ENCODE measurements around the gene CCZ1B.
"Not testable (repeated sequence)": the region's sequence is repeated elsewhere in the genome, so short reads cannot be mapped to it uniquely, and the experiment has no call there.

DNA sequence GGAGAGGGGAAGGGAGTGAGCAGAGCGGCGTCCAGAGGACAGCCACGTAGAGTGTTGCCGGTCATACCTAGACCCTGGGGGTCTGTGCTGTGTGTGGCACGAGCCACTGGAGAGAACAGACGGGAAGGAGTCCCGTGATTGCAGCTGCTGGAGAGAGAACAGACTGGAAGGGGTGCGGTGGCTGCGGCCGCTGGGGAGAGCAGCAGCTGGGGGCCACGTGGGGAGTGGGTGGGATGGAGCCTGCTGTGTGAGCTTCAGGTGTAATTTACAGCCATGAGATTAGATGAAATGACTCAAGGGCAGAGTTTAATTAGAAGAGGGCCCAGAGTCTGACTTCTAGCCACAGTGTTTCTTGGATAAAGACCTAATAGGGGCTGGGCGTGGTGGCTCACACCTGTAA lies 76.7 kb downstream of the CCZ1B start:
- TF ChIP-seq, protein P1, sequence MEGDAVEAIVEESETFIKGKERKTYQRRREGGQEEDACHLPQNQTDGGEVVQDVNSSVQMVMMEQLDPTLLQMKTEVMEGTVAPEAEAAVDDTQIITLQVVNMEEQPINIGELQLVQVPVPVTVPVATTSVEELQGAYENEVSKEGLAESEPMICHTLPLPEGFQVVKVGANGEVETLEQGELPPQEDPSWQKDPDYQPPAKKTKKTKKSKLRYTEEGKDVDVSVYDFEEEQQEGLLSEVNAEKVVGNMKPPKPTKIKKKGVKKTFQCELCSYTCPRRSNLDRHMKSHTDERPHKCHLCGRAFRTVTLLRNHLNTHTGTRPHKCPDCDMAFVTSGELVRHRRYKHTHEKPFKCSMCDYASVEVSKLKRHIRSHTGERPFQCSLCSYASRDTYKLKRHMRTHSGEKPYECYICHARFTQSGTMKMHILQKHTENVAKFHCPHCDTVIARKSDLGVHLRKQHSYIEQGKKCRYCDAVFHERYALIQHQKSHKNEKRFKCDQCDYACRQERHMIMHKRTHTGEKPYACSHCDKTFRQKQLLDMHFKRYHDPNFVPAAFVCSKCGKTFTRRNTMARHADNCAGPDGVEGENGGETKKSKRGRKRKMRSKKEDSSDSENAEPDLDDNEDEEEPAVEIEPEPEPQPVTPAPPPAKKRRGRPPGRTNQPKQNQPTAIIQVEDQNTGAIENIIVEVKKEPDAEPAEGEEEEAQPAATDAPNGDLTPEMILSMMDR (IDR thresholded peaks at IDR 0.05), result not testable (repeated sequence)
- TF ChIP-seq POLR2AphosphoS5 (IDR thresholded peaks at IDR 0.05); POLR2A (IDR thresholded peaks at IDR 0.05); EP300 (IDR thresholded peaks at IDR 0.05; ENCODE audit: low read depth): not testable (repeated sequence)

All from transverse colon (tissue), 4 donors.